ENCODE data around the gene SLC12A7. TPM values are rescaled to one million over a fixed set of nuclear protein-coding genes. Genes with fewer than 3 reads are reported as not detected.

Gene SLC12A7
- total RNA-seq, 2 donors from 2014 or later: 28.5 to 42.3 TPM

- no peaks in the 10 kb centered on the region for H3K4me1 ChIP-seq
- no peak for TF ChIP-seq CTCF (IDR thresholded peaks at IDR 0.05)
- DNase-seq (ENCODE audit: low spot score): no peak
- H3K4me3 ChIP-seq: no peak overlapping the region
- no peaks in the 10 kb centered on the region for H3K9me3 ChIP-seq
- H3K36me3 ChIP-seq: peaks cover 65% of the 10 kb centered on the region
- H3K27ac ChIP-seq: no peak overlapping the region
- H3K27me3 ChIP-seq: no peaks in the 10 kb centered on the region
Measured at GRCh38 chr5:1074816-1075554, 36.9 kb downstream of the SLC12A7 start.

- Histone ChIP-seq H3K27me3 (no peaks in the 10 kb centered on the region), H3K4me1 (no peaks in the 10 kb centered on the region), H3K27ac (no peak overlapping the region), H3K4me3 (no peak overlapping the region), H3K9me3 (no peaks in the 10 kb centered on the region), H3K36me3 (peaks cover 64% of the 10 kb centered on the region)
- no peak for TF ChIP-seq CTCF (IDR thresholded peaks at IDR 0.05)
- DNase-seq (ENCODE audit: low spot score): no peak
Measured at GRCh38 chr5:1074226-1074625, 37.6 kb downstream of the SLC12A7 start.

- H3K4me3 ChIP-seq: no peak overlapping the region
- H3K27me3 ChIP-seq: no peaks in the 10 kb centered on the region
- peaks cover 63% of the 10 kb centered on the region for H3K36me3 ChIP-seq
- no peak for DNase-seq (ENCODE audit: low spot score)
- H3K27ac ChIP-seq: no peak overlapping the region
- H3K9me3 ChIP-seq: no peaks in the 10 kb centered on the region
- no peak for TF ChIP-seq CTCF (IDR thresholded peaks at IDR 0.05)
- H3K4me1 ChIP-seq: no peaks in the 10 kb centered on the region
Measured at GRCh38 chr5:1073239-1074102, 38.4 kb downstream of the SLC12A7 start.

GRCh38 chr5:1069720-1070088, 42.2 kb downstream of the SLC12A7 start:
- Histone ChIP-seq H3K36me3 (peaks cover 25% of the 10 kb centered on the region), H3K9me3 (no peaks in the 10 kb centered on the region), H3K4me1 (no peaks in the 10 kb centered on the region), H3K4me3 (no peak overlapping the region), H3K27me3 (no peaks in the 10 kb centered on the region), H3K27ac (no peak overlapping the region)
- no peak for TF ChIP-seq CTCF (IDR thresholded peaks at IDR 0.05)
- no peak for DNase-seq (ENCODE audit: low spot score)

GRCh38 chr5:1068895-1069719, 42.8 kb downstream of the SLC12A7 start:
- no peak for DNase-seq (ENCODE audit: low spot score)
- TF ChIP-seq CTCF (IDR thresholded peaks at IDR 0.05): no peak
- H3K9me3 ChIP-seq: no peaks in the 10 kb centered on the region
- H3K4me3 ChIP-seq: no peak overlapping the region
- H3K4me1 ChIP-seq: no peaks in the 10 kb centered on the region
- no peak overlapping the region for H3K27ac ChIP-seq
- H3K36me3 ChIP-seq: peaks cover 19% of the 10 kb centered on the region
- H3K27me3 ChIP-seq: no peaks in the 10 kb centered on the region
